ENCODE measurements around the gene PFKP. TPM values are rescaled to one million over a fixed set of nuclear protein-coding genes. Genes with fewer than 3 reads are reported as not detected.

The PFKP gene
- total RNA-seq (10 to 100 TPM; 32.2 to 38.9 TPM), total RNA-seq (51.6 to 630 (median 116) reads per million in 172 experiments)
- polyA plus RNA-seq (2013, experiment 1 of 2): 44.3 TPM
- polyA plus RNA-seq (2013, experiment 2 of 2): 45.5 TPM

DNA sequence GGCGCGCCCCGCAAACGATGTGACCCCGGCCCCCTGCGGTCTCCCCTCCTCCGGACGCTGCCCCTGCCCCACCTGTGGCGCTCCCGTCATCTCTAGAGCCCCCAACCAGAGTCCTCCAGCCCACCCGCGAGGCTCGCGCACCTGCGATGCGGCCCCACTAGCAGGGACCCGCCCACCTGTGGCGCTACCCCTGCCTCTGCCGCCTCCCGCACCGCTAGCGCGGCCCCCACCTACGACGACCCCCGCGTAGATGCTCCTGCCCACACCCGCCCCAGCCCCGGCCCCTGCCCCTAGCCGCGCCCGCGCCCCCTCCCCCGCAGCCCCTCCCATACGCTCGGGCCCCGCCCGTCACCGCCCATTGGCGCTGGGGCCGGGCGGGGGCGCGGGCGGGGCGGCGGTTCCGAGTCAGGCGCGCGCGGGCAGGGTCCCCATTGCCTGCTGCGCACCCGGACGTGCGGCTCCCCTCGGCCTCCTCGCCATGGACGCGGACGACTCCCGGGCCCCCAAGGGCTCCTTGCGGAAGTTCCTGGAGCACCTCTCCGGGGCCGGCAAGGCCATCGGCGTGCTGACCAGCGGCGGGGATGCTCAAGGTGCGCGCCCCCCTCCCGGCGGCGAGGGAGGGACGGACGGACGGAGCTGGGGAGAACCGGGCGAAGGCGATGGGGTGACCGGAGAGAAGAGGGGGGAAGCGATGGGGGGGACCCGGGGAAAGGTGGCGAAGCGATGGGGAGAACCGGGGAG lies at the start of gene PFKP:
TSS of gene PFKP (plus strand) at position 431 of the 741 bp plus-strand sequence. CDS start at position 479, 48 bp downstream.
- intact Hi-C loops (cut with DNase I, micrococcal nuclease): loop anchor here in 1 of 2 experiments (2.0 kb wide), 1 partner anchor 106 kb away; the partner anchor contains the start of gene PITRM1
- peaks cover 19% of the 10 kb centered on the region for H3K4me1 Mint-ChIP-seq (ENCODE audit: low read depth)
- H3K27me3 Mint-ChIP-seq: no peaks in the 10 kb centered on the region
- Histone ChIP-seq H3K27me3 (ENCODE audit: control insufficient read depth in 1 of 2, insufficient read depth in 2 of 2, low read length in 2 of 2) (no peaks in the 10 kb centered on the region), H3K9me3 (ENCODE audit: control insufficient read depth in 1 of 2, insufficient read depth in 1 of 2, low read length in 2 of 2) (no peaks in the 10 kb centered on the region), H3K36me3 (ENCODE audit: insufficient read depth, low read length) (no peaks in the 10 kb centered on the region), H3K4me3 (ENCODE audit: low read length) (peak within 1 kb of the TSS; percentile 89), H3K4me1 (ENCODE audit: insufficient read depth, low read length) (peaks cover 32% of the 10 kb centered on the region), H3K27ac (ENCODE audit: low read depth in 1 of 2, low read length in 2 of 2) (peak within 1 kb of the TSS in 1 of 2 donors; percentile 29)
- POLR2A ChIA-PET: interaction anchor here (0.6 to 1.1 kb wide), 3 partner anchors 8 to 105 kb away, joined by 3 to 6 read pairs (median 3); partner anchors contain the start of gene PITRM1
- peak; percentile 35 to 77 (median 56) for DNase-seq
- TF ChIP-seq, protein P1, sequence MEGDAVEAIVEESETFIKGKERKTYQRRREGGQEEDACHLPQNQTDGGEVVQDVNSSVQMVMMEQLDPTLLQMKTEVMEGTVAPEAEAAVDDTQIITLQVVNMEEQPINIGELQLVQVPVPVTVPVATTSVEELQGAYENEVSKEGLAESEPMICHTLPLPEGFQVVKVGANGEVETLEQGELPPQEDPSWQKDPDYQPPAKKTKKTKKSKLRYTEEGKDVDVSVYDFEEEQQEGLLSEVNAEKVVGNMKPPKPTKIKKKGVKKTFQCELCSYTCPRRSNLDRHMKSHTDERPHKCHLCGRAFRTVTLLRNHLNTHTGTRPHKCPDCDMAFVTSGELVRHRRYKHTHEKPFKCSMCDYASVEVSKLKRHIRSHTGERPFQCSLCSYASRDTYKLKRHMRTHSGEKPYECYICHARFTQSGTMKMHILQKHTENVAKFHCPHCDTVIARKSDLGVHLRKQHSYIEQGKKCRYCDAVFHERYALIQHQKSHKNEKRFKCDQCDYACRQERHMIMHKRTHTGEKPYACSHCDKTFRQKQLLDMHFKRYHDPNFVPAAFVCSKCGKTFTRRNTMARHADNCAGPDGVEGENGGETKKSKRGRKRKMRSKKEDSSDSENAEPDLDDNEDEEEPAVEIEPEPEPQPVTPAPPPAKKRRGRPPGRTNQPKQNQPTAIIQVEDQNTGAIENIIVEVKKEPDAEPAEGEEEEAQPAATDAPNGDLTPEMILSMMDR (IDR thresholded peaks at IDR 0.05): no peak
- CTCF ChIA-PET: no interaction called here
- H3K27ac Mint-ChIP-seq: peak within 1 kb of the TSS; percentile 74
- no peaks in the 10 kb centered on the region for H3K9me3 Mint-ChIP-seq
- ATAC-seq (ENCODE audit: poor library complexity): peak; percentile 69
- peak within 1 kb of the TSS; percentile 94 for H3K4me3 Mint-ChIP-seq
- H3K36me3 Mint-ChIP-seq (ENCODE audit: low read depth): peaks cover 8% of the 10 kb centered on the region

DNA sequence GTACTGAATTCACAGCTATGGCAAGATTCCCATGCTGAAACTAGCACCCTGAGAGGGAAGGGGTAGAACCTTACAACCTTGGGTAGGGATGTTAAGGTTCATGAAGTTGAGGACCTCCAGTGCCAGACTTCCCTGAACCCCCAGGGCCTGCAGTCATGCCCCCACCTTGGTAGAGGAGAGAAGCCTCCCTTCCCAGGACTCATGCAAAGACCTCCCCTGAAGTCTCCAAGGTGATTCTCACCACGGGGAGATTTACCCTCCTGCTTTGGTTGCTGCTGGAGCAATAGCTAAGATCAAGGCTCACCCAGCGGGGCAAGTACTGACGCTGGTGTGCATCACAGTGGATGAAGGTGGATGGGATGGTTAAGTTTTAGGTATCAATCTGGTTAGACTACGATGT lies 49.1 kb upstream of the PFKP start:
- H3K4me1 ChIP-seq (ENCODE audit: insufficient read depth, low read length): no peaks in the 10 kb centered on the region
- Mint-ChIP-seq H3K27ac (no peak overlapping the region), H3K9me3 (peaks cover under 1% of the 10 kb centered on the region), H3K4me3 (no peak overlapping the region), H3K4me1 (ENCODE audit: low read depth) (no peaks in the 10 kb centered on the region), H3K27me3 (peaks cover 28% of the 10 kb centered on the region), H3K36me3 (ENCODE audit: low read depth) (no peaks in the 10 kb centered on the region)
- TF ChIP-seq, protein P1 (IDR thresholded peaks at IDR 0.05): no peak
- POLR2A ChIA-PET: no interaction called here
- CTCF ChIA-PET: no interaction called here
- no peak for ATAC-seq (ENCODE audit: poor library complexity)
- peaks cover 0 to 8% of the 10 kb centered on the region in 2 experiments for H3K9me3 ChIP-seq (ENCODE audit: control insufficient read depth in 1 of 2, insufficient read depth in 1 of 2, low read length in 2 of 2)
- H3K4me3 ChIP-seq (ENCODE audit: low read length): no peak overlapping the region
- DNase-seq: no peak
- H3K27ac ChIP-seq (ENCODE audit: low read depth in 1 of 2, low read length in 2 of 2): no peak overlapping the region
- no peaks in the 10 kb centered on the region for H3K36me3 ChIP-seq (ENCODE audit: insufficient read depth, low read length)
- peaks cover 0 to 4% of the 10 kb centered on the region in 2 experiments for H3K27me3 ChIP-seq (ENCODE audit: control insufficient read depth in 1 of 2, insufficient read depth in 2 of 2, low read length in 2 of 2)
- intact Hi-C loops (cut with DNase I, micrococcal nuclease): no loop called here

DNA sequence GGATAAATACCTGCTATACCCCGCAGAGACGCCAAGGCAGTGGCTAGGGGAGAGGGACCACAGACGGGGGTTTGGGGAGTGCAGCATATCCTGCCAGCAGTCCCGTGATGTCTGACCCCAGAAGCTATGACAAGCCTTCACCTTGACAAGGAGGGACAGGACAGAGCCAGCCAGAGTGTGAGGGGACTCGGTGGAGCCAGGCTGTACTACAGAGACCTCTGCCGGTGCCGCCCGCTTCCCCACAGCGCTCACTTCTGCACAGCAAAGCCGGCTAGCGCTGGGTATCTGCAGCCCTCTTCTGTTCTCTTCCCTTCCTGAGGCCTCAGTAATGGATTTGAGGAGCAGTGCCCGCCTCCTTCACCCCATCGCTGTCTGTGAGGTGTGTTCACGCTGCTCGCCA lies 47.0 kb upstream of the PFKP start:
- DNase-seq (no peak), ATAC-seq (ENCODE audit: poor library complexity) (no peak)
- Mint-ChIP-seq H3K27ac (no peak overlapping the region), H3K9me3 (no peaks in the 10 kb centered on the region), H3K36me3 (ENCODE audit: low read depth) (no peaks in the 10 kb centered on the region), H3K27me3 (peaks cover 24% of the 10 kb centered on the region), H3K4me3 (no peak overlapping the region), H3K4me1 (ENCODE audit: low read depth) (no peaks in the 10 kb centered on the region)
- Histone ChIP-seq H3K36me3 (ENCODE audit: insufficient read depth, low read length) (no peaks in the 10 kb centered on the region), H3K4me1 (ENCODE audit: insufficient read depth, low read length) (no peaks in the 10 kb centered on the region), H3K9me3 (ENCODE audit: control insufficient read depth in 1 of 2, insufficient read depth in 1 of 2, low read length in 2 of 2) (peaks cover 0 to 8% of the 10 kb centered on the region in 2 experiments), H3K27me3 (ENCODE audit: control insufficient read depth in 1 of 2, insufficient read depth in 2 of 2, low read length in 2 of 2) (peaks cover 0 to 5% of the 10 kb centered on the region in 2 experiments), H3K4me3 (ENCODE audit: low read length) (no peak overlapping the region), H3K27ac (ENCODE audit: low read depth in 1 of 2, low read length in 2 of 2) (no peak overlapping the region)
- CTCF ChIA-PET: no interaction called here
- POLR2A ChIA-PET: no interaction called here
- TF ChIP-seq, protein P1 (IDR thresholded peaks at IDR 0.05): no peak
- intact Hi-C loops (cut with DNase I, micrococcal nuclease): no loop called here

All from CD4-positive, alpha-beta T cell (primary cell).